Lower leg skin (tissue), 4 donors: Measurements from ENCODE around the gene HOXA1. TPM values are rescaled to one million over a fixed set of nuclear protein-coding genes. Genes with fewer than 3 reads are reported as not detected.

Source experiments
- DNase-seq, 2 donors: peaks; one replicate each; pipeline ENCODE4 v3.0.0-alpha.2; 2019; ENCODE audit warnings: low spot score in 2 of 2
- H3K4me3 ChIP-seq: fragments of 200-600 bp; sonication (generic); 2 replicates; pipeline ENCODE4 v1.5.1; 2017; ENCODE audit warnings: mild to moderate bottlenecking, low read depth; ENCODE audit not compliant: poor library complexity, severe bottlenecking
- CTCF ChIP-seq, 3 donors: fragments of 450-650 bp; IDR thresholded peaks; one replicate each; pipeline ENCODE4 v1.5.1; 2016; ENCODE audit warnings: antibody characterized with exemption in 3 of 3, mild to moderate bottlenecking in 3 of 3, moderate library complexity in 2 of 3
- POLR2A ChIP-seq, 2 donors: fragments of 450-650 bp; IDR thresholded peaks; one replicate each; pipeline ENCODE4 v1.6.1; 2016 to 2017; ENCODE audit warnings: antibody characterized with exemption in 2 of 2, mild to moderate bottlenecking in 1 of 2, moderate library complexity in 1 of 2
- WGBS, 2 donors: methylation state at CpG; one replicate each; pipeline ENCODE4 v1.1.5; 2018; 5-methylcytosine and 5-hydroxymethylcytosine counted together
- intact Hi-C: fragments of 100-400 bp; cut with DNase I; formaldehyde crosslinking; loops from one replicate; pipeline ENCODE4 v1.15.0; 2023; ENCODE audit warnings: low total_unique reads
- total RNA-seq, 4 donors: library from RNA; depleted of rRNA; stranded (reverse); fragments of >200 nt; gene quantifications; one replicate each; pipeline ENCODE4 v1.1.0, GENCODE V29; 2016

Gene HOXA1
- total RNA-seq, 4 donors from 2014 or later: 0.63 to 3.2 (median 1.9) TPM

GRCh38 chr7:27097686-27098577 is 2.1 kb upstream of the HOXA1 start:
- no peak overlapping the region for H3K4me3 ChIP-seq
- 27 to 28% methylated on average over 32 to 35 of the region's 35 CpGs for WGBS, 2 donors
- no peak for DNase-seq
- TF ChIP-seq CTCF (IDR thresholded peaks at IDR 0.05): no peak
- TF ChIP-seq POLR2A (IDR thresholded peaks at IDR 0.05): no peak
- intact Hi-C loops: no loop called here

GRCh38 chr7:27096768-27097514 is 1.1 kb upstream of the HOXA1 start:
- intact Hi-C loops: no loop called here
- DNase-seq: no peak
- 1% methylated on average over 41 of the region's 41 CpGs for WGBS, 2 donors
- peak overlapping the region; percentile 83 for H3K4me3 ChIP-seq
- no peak for TF ChIP-seq POLR2A (IDR thresholded peaks at IDR 0.05)

GRCh38 chr7:27095050-27095896 is 527 bp downstream of the HOXA1 start:
- intact Hi-C loops: no loop called here
- peak overlapping the region; percentile 83 for H3K4me3 ChIP-seq
- no peak for DNase-seq
- WGBS, 2 donors: 8 to 12% methylated on average over 31 to 33 of the region's 33 CpGs
- TF ChIP-seq POLR2A (IDR thresholded peaks at IDR 0.05) (no peak), CTCF (IDR thresholded peaks at IDR 0.05) (no peak)

- 74 to 76% methylated on average over 29 of the region's 29 CpGs for WGBS, 2 donors
- no peak overlapping the region for H3K4me3 ChIP-seq
- intact Hi-C loops: no loop called here
- DNase-seq: no peak
- TF ChIP-seq POLR2A (IDR thresholded peaks at IDR 0.05): no peak
- no peak for TF ChIP-seq CTCF (IDR thresholded peaks at IDR 0.05)
Observed at GRCh38 chr7:27094304-27095049, 1.3 kb downstream of the HOXA1 start.

DNA sequence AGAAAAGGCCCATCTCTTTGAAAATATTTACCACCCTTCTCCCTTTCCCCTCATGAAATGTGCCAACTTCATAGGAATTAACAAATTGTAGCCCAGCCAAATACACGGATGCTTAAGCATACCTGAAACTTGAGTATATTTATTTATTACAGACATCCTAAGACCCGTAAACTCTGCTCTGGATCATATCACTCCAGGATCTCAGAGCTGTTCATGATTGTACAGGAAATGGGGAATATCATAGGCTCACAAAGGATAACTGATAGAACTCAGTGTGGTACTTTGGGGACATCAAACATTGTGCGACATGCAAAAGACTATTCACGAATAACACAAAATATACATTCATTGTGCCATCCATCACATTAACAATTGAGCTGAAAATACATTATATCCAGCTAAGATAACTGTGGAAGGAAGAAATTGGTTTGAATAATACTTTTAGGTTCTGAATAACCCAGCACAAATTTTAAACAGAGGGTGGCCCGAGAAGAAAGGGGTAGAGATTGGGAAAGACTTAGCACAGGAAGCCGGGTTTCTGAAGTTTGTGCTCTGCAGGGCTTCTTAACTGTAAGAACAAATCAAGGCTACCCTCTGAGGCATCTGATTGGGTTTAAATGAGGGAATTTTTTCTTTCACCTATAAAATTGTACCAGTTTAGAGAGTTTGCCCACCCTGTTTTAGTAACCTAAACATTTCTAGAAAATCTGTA is 2.5 kb downstream of the HOXA1 start:
- no peak for DNase-seq
- intact Hi-C loops: no loop called here
- TF ChIP-seq CTCF (IDR thresholded peaks at IDR 0.05) (no peak), POLR2A (IDR thresholded peaks at IDR 0.05) (no peak)
- H3K4me3 ChIP-seq: no peak overlapping the region
- WGBS, 2 donors: 72 to 81% methylated on average over 6 of the region's 6 CpGs
